Esophagus muscularis mucosa (tissue), 4 donors: ENCODE results near the gene DDAH1. TPM values are rescaled to one million over a fixed set of nuclear protein-coding genes. Genes with fewer than 3 reads are reported as not detected.
A peak's percentile ranks its signal among the peaks of the same experiment; 100 is the strongest.

Experiments used
- DNase-seq: peaks from one replicate; pipeline ENCODE4 v3.0.0-alpha.2; 2017; ENCODE audit errors: extremely low spot score
- H3K27ac ChIP-seq, 4 donors: fragments of 200-600 bp; sonication (generic); replicated peaks in 1 of 4; 1 replicate in 3 of 4; 2 replicates in 1 of 4; pipeline ENCODE4 v1.5.1; 2016 to 2019; ENCODE audit warnings: mild to moderate bottlenecking in 1 of 4
- H3K27me3 ChIP-seq, 4 donors: fragments of 200-600 bp; sonication (generic); one replicate each; pipeline versions ENCODE4 v1.5.1 to v1.6.0; 2016 to 2019
- H3K36me3 ChIP-seq, 4 donors: fragments of 200-600 bp; sonication (generic); one replicate each; pipeline ENCODE4 v1.5.1; 2016 to 2019
- H3K4me1 ChIP-seq, 4 donors: fragments of 200-600 bp; sonication (generic); one replicate each; pipeline ENCODE4 v1.5.1; 2016 to 2019
- H3K4me3 ChIP-seq, 4 donors: fragments of 200-600 bp; sonication (generic); 1 replicate in 2 of 4; 2 replicates in 2 of 4; pipeline ENCODE4 v1.5.1; 2016 to 2019; ENCODE audit warnings: mild to moderate bottlenecking in 4 of 4, moderate library complexity in 1 of 4
- H3K9me3 ChIP-seq, 4 donors: fragments of 200-600 bp; sonication (generic); 1 replicate in 3 of 4; 2 replicates in 1 of 4; pipeline ENCODE4 v1.5.1; 2016 to 2019
- CTCF ChIP-seq, 3 experiments: fragments of 200-600 bp in 2 of 3; fragments of 450-650 bp in 1 of 3; sonication (generic) in 2 of 3; IDR thresholded peaks; one replicate each; pipeline ENCODE4 v1.5.1; 2017 to 2019; ENCODE audit warnings: antibody characterized with exemption in 3 of 3, mild to moderate bottlenecking in 2 of 3, moderate library complexity in 1 of 3
- EP300 ChIP-seq: sonication (generic); formaldehyde crosslinking; IDR thresholded peaks from one replicate; pipeline ENCODE4 v1.6.1; 2017; ENCODE audit warnings: antibody characterized with exemption
- POLR2A ChIP-seq: fragments of 450-650 bp; IDR thresholded peaks from one replicate; pipeline ENCODE4 v1.6.1; 2017; ENCODE audit warnings: antibody characterized with exemption, moderate library complexity, mild to moderate bottlenecking, low read depth
- POLR2AphosphoS5 ChIP-seq, 2 donors: sonication (generic); formaldehyde crosslinking; IDR thresholded peaks; one replicate each; pipeline ENCODE4 v1.6.1; 2017; ENCODE audit warnings: antibody characterized with exemption in 2 of 2
- WGBS: methylation state at CpG from one replicate; pipeline ENCODE4 v1.1.5; 2018; 5-methylcytosine and 5-hydroxymethylcytosine counted together
- intact Hi-C: fragments of 100-400 bp; cut with DNase I; formaldehyde crosslinking; loops from one replicate; pipeline ENCODE4 v1.15.1; 2023
- total RNA-seq, 4 donors: library from RNA; depleted of rRNA; stranded (reverse); fragments of >200 nt; gene quantifications; one replicate each; pipeline versions ENCODE4 v1.1.0 to v1.2.1, GENCODE V29; 2016

The DDAH1 gene
- total RNA-seq, 4 donors from 2014 or later = 27.0 to 75.3 (median 38.0) TPM

- no peaks in the 10 kb centered on the region for H3K27me3 ChIP-seq
- no peak for DNase-seq
- intact Hi-C loops = no loop called here
- no peak overlapping the region for H3K4me3 ChIP-seq
- TF ChIP-seq EP300 (no peak), POLR2AphosphoS5 (IDR thresholded peaks at IDR 0.05) (no peak), POLR2A (no peak), CTCF (IDR thresholded peaks at IDR 0.05) (no peak)
- H3K27ac ChIP-seq = no peak overlapping the region
- H3K9me3 ChIP-seq = peaks cover 0 to 11% (median 0%) of the 10 kb centered on the region in 4 donors
- H3K4me1 ChIP-seq = peaks cover 0 to 32% (median 11%) of the 10 kb centered on the region in 4 donors
- 89% methylated on average over 2 of the region's 2 CpGs for WGBS
- no peaks in the 10 kb centered on the region for H3K36me3 ChIP-seq
These were observed 86.4 kb downstream of the DDAH1 start for GRCh38 chr1:85378534-85378933.

GRCh38 chr1:85376356-85376755, 88.6 kb downstream of the DDAH1 start:
- Histone ChIP-seq H3K36me3 (no peaks in the 10 kb centered on the region), H3K27me3 (no peaks in the 10 kb centered on the region), H3K4me1 (peaks cover 0 to 53% (median 23%) of the 10 kb centered on the region in 4 donors), H3K27ac (no peak overlapping the region), H3K9me3 (no peaks in the 10 kb centered on the region), H3K4me3 (no peak overlapping the region)
- WGBS = 57% methylated on average over 1 of the region's 1 CpG
- no peak for TF ChIP-seq EP300
- no peak for TF ChIP-seq CTCF (IDR thresholded peaks at IDR 0.05)
- no peak for TF ChIP-seq POLR2AphosphoS5 (IDR thresholded peaks at IDR 0.05)
- TF ChIP-seq POLR2A = no peak
- intact Hi-C loops = no loop called here
- no peak for DNase-seq

- Histone ChIP-seq H3K36me3 (no peaks in the 10 kb centered on the region), H3K9me3 (no peaks in the 10 kb centered on the region), H3K4me3 (no peak overlapping the region), H3K27ac (no peak overlapping the region), H3K4me1 (peaks cover 0 to 53% (median 23%) of the 10 kb centered on the region in 4 donors), H3K27me3 (no peaks in the 10 kb centered on the region)
- no peak for TF ChIP-seq POLR2AphosphoS5 (IDR thresholded peaks at IDR 0.05)
- no peak for TF ChIP-seq CTCF (IDR thresholded peaks at IDR 0.05)
- TF ChIP-seq EP300 = no peak
- TF ChIP-seq POLR2A = no peak
- intact Hi-C loops = no loop called here
- no peak for DNase-seq
- 78% methylated on average over 2 of the region's 2 CpGs for WGBS
These were observed 89.5 kb downstream of the DDAH1 start for GRCh38 chr1:85375493-85375892.

GRCh38 chr1:85374160-85374559, 90.8 kb downstream of the DDAH1 start:
- Histone ChIP-seq H3K9me3 (no peaks in the 10 kb centered on the region), H3K4me3 (no peak overlapping the region), H3K36me3 (no peaks in the 10 kb centered on the region), H3K4me1 (peaks cover 0 to 53% (median 23%) of the 10 kb centered on the region in 4 donors), H3K27ac (no peak overlapping the region), H3K27me3 (no peaks in the 10 kb centered on the region)
- DNase-seq = no peak
- TF ChIP-seq POLR2AphosphoS5 (IDR thresholded peaks at IDR 0.05) (peak in 1 of 2 donors; percentile 7), POLR2A (no peak)
- intact Hi-C loops = no loop called here

- H3K36me3 ChIP-seq = no peaks in the 10 kb centered on the region
- DNase-seq = no peak
- TF ChIP-seq EP300 (no peak), CTCF (IDR thresholded peaks at IDR 0.05) (no peak), POLR2A (no peak), POLR2AphosphoS5 (IDR thresholded peaks at IDR 0.05) (no peak)
- intact Hi-C loops = no loop called here
- WGBS = 82% methylated on average over 3 of the region's 3 CpGs
- H3K4me3 ChIP-seq = no peak overlapping the region
- H3K27me3 ChIP-seq = no peaks in the 10 kb centered on the region
- no peak overlapping the region for H3K27ac ChIP-seq
- H3K9me3 ChIP-seq = no peaks in the 10 kb centered on the region
- peaks cover 0 to 53% (median 23%) of the 10 kb centered on the region in 4 donors for H3K4me1 ChIP-seq
These were observed 91.6 kb downstream of the DDAH1 start for GRCh38 chr1:85373378-85373708.
